GM23338 (cell line): ENCODE results near the gene PHF21A. TPM values are rescaled to one million over a fixed set of nuclear protein-coding genes. Genes with fewer than 3 reads are reported as not detected.

Source experiments
- ATAC-seq: fragments of 200-7000 bp; cut with Tn5 transposase; 3 replicates; pipeline ENCODE4 v1.9.1; 2020
- DNase-seq: peaks from one replicate; pipeline ENCODE4 v3.0.0-alpha.2; 2015; ENCODE audit warnings: low spot score
- H2AFZ ChIP-seq: fragments of 200-600 bp; sonication (generic); 2 replicates; pipeline ENCODE4 v1.8.0; 2016; ENCODE audit warnings: antibody characterized with exemption, mild to moderate bottlenecking, moderate library complexity
- H3F3A ChIP-seq: fragments of 200-600 bp; sonication (generic); replicated peaks from 2 replicates; pipeline ENCODE4 v1.8.0; 2017; ENCODE audit warnings: antibody characterized with exemption, mixed run types, low read depth
- H3K27ac ChIP-seq: fragments of 200-600 bp; sonication (generic); 2 replicates; pipeline ENCODE4 v1.6.1; 2016; ENCODE audit warnings: low read depth
- H3K27me3 ChIP-seq: fragments of 200-600 bp; sonication (generic); 2 replicates; pipeline ENCODE4 v1.8.0; 2016; ENCODE audit warnings: mild to moderate bottlenecking, mixed run types, moderate library complexity; ENCODE audit not compliant: insufficient read depth
- H3K36me3 ChIP-seq: fragments of 200-600 bp; sonication (generic); 2 replicates; pipeline ENCODE4 v1.8.0; 2016; ENCODE audit warnings: mild to moderate bottlenecking; ENCODE audit not compliant: insufficient read depth
- H3K4me1 ChIP-seq: fragments of 200-600 bp; sonication (generic); 2 replicates; pipeline ENCODE4 v1.8.0; 2016; ENCODE audit warnings: mild to moderate bottlenecking, moderate library complexity; ENCODE audit not compliant: insufficient read depth
- H3K4me2 ChIP-seq: fragments of 200-600 bp; sonication (generic); 2 replicates; pipeline ENCODE4 v1.7.1; 2017; ENCODE audit warnings: mixed run types
- H3K4me3 ChIP-seq: fragments of 200-600 bp; sonication (generic); 2 replicates; pipeline ENCODE4 v1.6.1; 2016; ENCODE audit warnings: mixed run types
- H3K79me2 ChIP-seq: fragments of 200-600 bp; sonication (generic); replicated peaks from 2 replicates; pipeline ENCODE4 v1.8.0; 2017; ENCODE audit warnings: mild to moderate bottlenecking; ENCODE audit not compliant: insufficient read depth
- H3K9me2 ChIP-seq: fragments of 200-600 bp; sonication (generic); 2 replicates; pipeline ENCODE4 v1.8.0; 2017; ENCODE audit not compliant: insufficient read depth
- H4K20me1 ChIP-seq: fragments of 200-600 bp; sonication (generic); replicated peaks from 2 replicates; pipeline ENCODE4 v1.8.0; 2017; ENCODE audit warnings: mild to moderate bottlenecking; ENCODE audit not compliant: insufficient read depth
- H3K27ac Mint-ChIP-seq: 2 replicates; pipeline ENCODE4 v1.8.0; 2020; ENCODE audit warnings: inconsistent platforms, mild to moderate bottlenecking, moderate library complexity, mixed read lengths
- H3K27me3 Mint-ChIP-seq: 3 replicates; pipeline ENCODE4 v1.8.0; 2022; ENCODE audit warnings: low read depth, mild to moderate bottlenecking, moderate library complexity, mixed read lengths, inconsistent platforms; ENCODE audit not compliant: insufficient read depth, poor library complexity
- H3K36me3 Mint-ChIP-seq: 3 replicates; pipeline ENCODE4 v1.8.0; 2021; ENCODE audit warnings: low read depth, mild to moderate bottlenecking, inconsistent platforms, moderate library complexity, mixed read lengths
- H3K4me1 Mint-ChIP-seq: 3 replicates; pipeline ENCODE4 v1.8.0; 2020; ENCODE audit warnings: mild to moderate bottlenecking, inconsistent platforms, mixed read lengths
- H3K4me3 Mint-ChIP-seq: 3 replicates; pipeline ENCODE4 v1.8.0; 2021; ENCODE audit warnings: moderate library complexity, mild to moderate bottlenecking, inconsistent platforms, mixed read lengths
- H3K9me3 Mint-ChIP-seq: 3 replicates; pipeline ENCODE4 v1.8.0; 2020; ENCODE audit warnings: moderate library complexity, mild to moderate bottlenecking, inconsistent platforms, mixed read lengths
- CREB1 ChIP-seq: fragments of 250-450 bp; sonication (Bioruptor Pico); IDR thresholded peaks from 2 replicates; pipeline ENCODE4 v1.5.0; 2020; ENCODE audit warnings: low read depth, mild to moderate bottlenecking, moderate library complexity
- CTCF ChIP-seq, 2 experiments: fragments of 200-600 bp in 1 of 2; sonication (generic) in 1 of 2; conservative IDR thresholded peaks; 2 replicates each; pipeline versions ENCODE4 v1.5.1 to v1.6.1; 2016 to 2017; ENCODE audit warnings: antibody characterized with exemption in 2 of 2, low read depth in 2 of 2, mild to moderate bottlenecking in 2 of 2, moderate library complexity in 1 of 2
- ETS1 ChIP-seq: IDR thresholded peaks from 2 replicates; pipeline ENCODE4 v1.6.1; 2016; ENCODE audit warnings: antibody characterized with exemption
- EZH2 ChIP-seq: fragments of 200-600 bp; sonication (generic); IDR thresholded peaks from one replicate; pipeline ENCODE4 v1.8.0; 2017; ENCODE audit warnings: antibody characterized with exemption, mild to moderate bottlenecking, low read depth; ENCODE audit not compliant: unreplicated experiment
- EZH2phosphoT487 ChIP-seq: fragments of 200-600 bp; sonication (generic); IDR thresholded peaks from one replicate; pipeline ENCODE4 v1.8.1; 2018; ENCODE audit warnings: antibody characterized with exemption; ENCODE audit not compliant: unreplicated experiment
- JUNB ChIP-seq: IDR thresholded peaks from one replicate; pipeline ENCODE4 v1.6.1; 2016; ENCODE audit warnings: antibody characterized with exemption; ENCODE audit not compliant: unreplicated experiment
- NANOG ChIP-seq: IDR thresholded peaks from 2 replicates; pipeline ENCODE4 v1.6.1; 2016; ENCODE audit warnings: antibody characterized with exemption, borderline replicate concordance
- POLR2AphosphoS5 ChIP-seq: IDR thresholded peaks from 2 replicates; pipeline ENCODE4 v1.6.1; 2016; ENCODE audit warnings: antibody characterized with exemption, low read depth
- REST ChIP-seq: IDR thresholded peaks from one replicate; pipeline ENCODE4 v1.6.1; 2018; ENCODE audit warnings: antibody characterized with exemption; ENCODE audit not compliant: unreplicated experiment
- STAT1 ChIP-seq: IDR thresholded peaks from one replicate; pipeline ENCODE4 v1.6.1; 2016; ENCODE audit warnings: antibody characterized with exemption; ENCODE audit not compliant: unreplicated experiment
- ZNF114 ChIP-seq: fragments of 250-450 bp; sonication (Bioruptor Pico); IDR thresholded peaks from 2 replicates; pipeline ENCODE4 v1.5.0; 2020; ENCODE audit warnings: mild to moderate bottlenecking, moderate library complexity
- ZNF331 ChIP-seq: fragments of 250-450 bp; sonication (Bioruptor Pico); IDR thresholded peaks from 2 replicates; pipeline ENCODE4 v1.5.0; 2020; ENCODE audit warnings: low read depth, mild to moderate bottlenecking, moderate library complexity
- ZNF462 ChIP-seq: fragments of 250-450 bp; sonication (Bioruptor Pico); IDR thresholded peaks from 2 replicates; pipeline ENCODE4 v1.5.0; 2020; ENCODE audit warnings: mild to moderate bottlenecking, moderate library complexity
- polyA plus RNA-seq: library from polyadenylated mRNA; unstranded; fragments of >200 nt; fragmentation: Nextera tagmentation; extraction: Ambion mirVana; gene quantifications from 2 replicates; pipeline ENCODE4 v1.2.1, GENCODE V29; 2016
- total RNA-seq: library from RNA; depleted of rRNA; stranded (reverse); fragments of >200 nt; shearing (Covaris generic); gene quantifications from 2 replicates; pipeline ENCODE4 v1.2.3, GENCODE V29; 2014

Gene PHF21A
- total and polyA plus RNA-seq, 2 experiments from 2014 or later: 21.7 to 23.6 TPM

- H4K20me1 ChIP-seq: no peaks in the 10 kb centered on the region
Observed at GRCh38 chr11:46071091-46071490, 50.2 kb downstream of the PHF21A start.

More at GRCh38 chr11:46071091-46071490, 50.2 kb downstream of the PHF21A start:
- Mint-ChIP-seq H3K9me3 (no peaks in the 10 kb centered on the region), H3K4me3 (no peak overlapping the region), H3K27ac (no peak overlapping the region), H3K36me3 (peaks cover 14% of the 10 kb centered on the region; the same call in 2 of the 3 replicates), H3K27me3 (no peaks in the 10 kb centered on the region), H3K4me1 (peaks cover 9% of the 10 kb centered on the region; the same call in 2 of the 3 replicates)
- Histone ChIP-seq H3F3A (no peaks in the 10 kb centered on the region), H3K4me1 (no peaks in the 10 kb centered on the region), H3K9me2 (no peaks in the 10 kb centered on the region), H3K36me3 (peaks cover 5% of the 10 kb centered on the region; the same call in 1 of the 2 replicates), H2AFZ (no peak overlapping the region), H3K4me2 (no peak overlapping the region), H3K27me3 (no peaks in the 10 kb centered on the region), H3K4me3 (no peak overlapping the region), H3K27ac (no peak overlapping the region), H3K79me2 (no peaks in the 10 kb centered on the region)
- ATAC-seq (no peak), DNase-seq (no peak)
- no peak for TF ChIP-seq EZH2
- no peak for TF ChIP-seq JUNB
- no peak for TF ChIP-seq STAT1
- no peak for TF ChIP-seq ZNF462 (CRISPR knock-in tag)
- no peak for TF ChIP-seq POLR2AphosphoS5
- TF ChIP-seq EZH2phosphoT487: no peak
- TF ChIP-seq ZNF114 (CRISPR knock-in tag): no peak
- no peak for TF ChIP-seq ZNF331 (CRISPR knock-in tag)
- no peak for TF ChIP-seq REST
- no peak for TF ChIP-seq CTCF (conservative IDR thresholded peaks at IDR 0.05; ENCODE audit: low read depth in 2 of 2)
- TF ChIP-seq NANOG: no peak
- TF ChIP-seq CREB1 (CRISPR knock-in tag): no peak
- no peak for TF ChIP-seq ETS1
